Measurements from ENCODE around the gene CFAP44. TPM values are rescaled to one million over a fixed set of nuclear protein-coding genes. Genes with fewer than 3 reads are reported as not detected.

CFAP44 gene
- total and polyA plus RNA-seq, 2 experiments from 2014 or later, result 2.2 to 14.2 TPM

DNA sequence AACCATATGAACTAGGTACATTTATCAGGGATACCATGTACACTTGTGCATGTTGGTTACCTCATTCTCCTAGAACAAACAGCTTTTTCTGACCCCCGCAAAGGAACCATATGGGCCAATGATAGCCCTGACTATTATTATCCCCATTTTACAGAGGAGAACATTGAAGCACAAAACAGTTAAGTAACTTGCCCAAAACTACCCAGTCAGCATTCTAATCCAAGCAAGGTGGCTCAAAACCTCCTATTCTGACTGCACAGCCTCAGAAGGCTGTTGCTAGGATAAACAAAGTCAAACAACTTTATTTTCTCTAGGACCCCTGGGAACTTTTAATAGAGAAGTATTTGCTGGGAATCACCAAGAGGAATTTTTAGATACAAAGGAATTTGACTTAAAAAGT, 36.7 kb downstream of the CFAP44 start:
- Histone ChIP-seq H3K4me3 (no peak overlapping the region), H3K27ac (no peak overlapping the region), H4K20me1 (ENCODE audit: insufficient read depth, poor library complexity, severe bottlenecking) (no peaks in the 10 kb centered on the region), H3K36me3 (replicated peaks; ENCODE audit: insufficient read depth, low read depth) (no peaks in the 10 kb centered on the region), H3K9me2 (replicated peaks; ENCODE audit: insufficient read depth) (no peaks in the 10 kb centered on the region), H3K4me1 (ENCODE audit: insufficient read depth) (no peaks in the 10 kb centered on the region), H3K79me2 (no peaks in the 10 kb centered on the region), H3K4me2 (no peak overlapping the region), H2AFZ (no peak overlapping the region), H3K27me3 (no peaks in the 10 kb centered on the region), H3K9me3 (ENCODE audit: low read depth) (no peaks in the 10 kb centered on the region)
- DNase-seq (ENCODE audit: low spot score), result no peak
- TF ChIP-seq, protein P1, sequence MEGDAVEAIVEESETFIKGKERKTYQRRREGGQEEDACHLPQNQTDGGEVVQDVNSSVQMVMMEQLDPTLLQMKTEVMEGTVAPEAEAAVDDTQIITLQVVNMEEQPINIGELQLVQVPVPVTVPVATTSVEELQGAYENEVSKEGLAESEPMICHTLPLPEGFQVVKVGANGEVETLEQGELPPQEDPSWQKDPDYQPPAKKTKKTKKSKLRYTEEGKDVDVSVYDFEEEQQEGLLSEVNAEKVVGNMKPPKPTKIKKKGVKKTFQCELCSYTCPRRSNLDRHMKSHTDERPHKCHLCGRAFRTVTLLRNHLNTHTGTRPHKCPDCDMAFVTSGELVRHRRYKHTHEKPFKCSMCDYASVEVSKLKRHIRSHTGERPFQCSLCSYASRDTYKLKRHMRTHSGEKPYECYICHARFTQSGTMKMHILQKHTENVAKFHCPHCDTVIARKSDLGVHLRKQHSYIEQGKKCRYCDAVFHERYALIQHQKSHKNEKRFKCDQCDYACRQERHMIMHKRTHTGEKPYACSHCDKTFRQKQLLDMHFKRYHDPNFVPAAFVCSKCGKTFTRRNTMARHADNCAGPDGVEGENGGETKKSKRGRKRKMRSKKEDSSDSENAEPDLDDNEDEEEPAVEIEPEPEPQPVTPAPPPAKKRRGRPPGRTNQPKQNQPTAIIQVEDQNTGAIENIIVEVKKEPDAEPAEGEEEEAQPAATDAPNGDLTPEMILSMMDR (IDR thresholded peaks at IDR 0.05; ENCODE audit: poor library complexity), result no peak
- TF ChIP-seq EZH2phosphoT487 (IDR thresholded peaks at IDR 0.05; ENCODE audit: low read depth, severe bottlenecking, unreplicated experiment) (no peak), EZH2 (IDR thresholded peaks at IDR 0.05; ENCODE audit: borderline replicate concordance) (no peak)
- WGBS (ENCODE audit: low lambda C conversion rate, missing lambda C conversion rate), result 96% methylated on average over 1 of the region's 1 CpG

Small RNA genes lying within 50 kb of the gene (microRNA-seq; reads per million reads assigned to microRNA genes)
- not detected for gene MIR8076

Small RNA genes lying within 50 kb of the gene (small RNA-seq; reads per million reads assigned to genes)
- gene MIR8076, result not detected

Other genes with a start within 250 kb of the CFAP44 start
- gene BOC, start 229.9 kb downstream of the CFAP44 start, total RNA-seq, result 17.9 and 20.4 TPM in 2 replicates
- 24.0 and 28.2 TPM in 2 replicates for gene BOC, start 229.9 kb downstream of the CFAP44 start, polyA plus RNA-seq
- 23.5 and 27.9 TPM in 2 replicates for gene SPICE1, start 73.7 kb upstream of the CFAP44 start, total RNA-seq
- 8.2 and 11.7 TPM in 2 replicates for gene SPICE1, start 73.7 kb upstream of the CFAP44 start, polyA plus RNA-seq
- gene SIDT1, start 91.1 kb upstream of the CFAP44 start, total RNA-seq, result 0.90 and 4.9 TPM in 2 replicates
- gene SIDT1, start 91.1 kb upstream of the CFAP44 start, polyA plus RNA-seq, result 0.18 and 1.9 TPM in 2 replicates